HCT116 (cell line): Measurements from ENCODE around the gene MPPED1. TPM values are rescaled to one million over a fixed set of nuclear protein-coding genes. Genes with fewer than 3 reads are reported as not detected.

Source experiments
- ATAC-seq: fragments of 200-7000 bp; cut with Tn5 transposase; 2 replicates; pipeline ENCODE4 v1.9.1; 2020; ENCODE audit warnings: mild to moderate bottlenecking, moderate library complexity
- BruUV-seq: library from RNA; stranded (reverse); fragments of 400-500 nt; replicated peaks from 2 replicates; lab custom pipeline; 2021; lab: Mats Ljungman, UMichigan
- CTCF ChIA-PET: fragments of 300-600 bp; sonication (Branson Sonifier 250); formaldehyde crosslinking; loops from one replicate; lab custom pipeline; 2021; ENCODE audit warnings: antibody characterized with exemption; lab: Charles Lee
- POLR2A ChIA-PET: fragments of 300-600, 350-600 bp; sonication (Branson Sonifier 250); formaldehyde crosslinking; loops from one replicate; lab custom pipeline; 2021; ENCODE audit warnings: antibody characterized with exemption; lab: Charles Lee
- RAD21 ChIA-PET, 2 experiments: fragments of 300-600 bp; sonication (Branson Sonifier 250); formaldehyde crosslinking; loops; one replicate each; lab custom pipeline; 2023; ENCODE audit warnings: low total read pairs in 2 of 2; ENCODE audit not compliant: uncharacterized antibody in 2 of 2, unreplicated experiment in 2 of 2, low non-redundant PET in 1 of 2; lab: Charles Lee
- DNase-seq: peaks from one replicate; pipeline ENCODE4 v3.0.0-alpha.2; 2010; ENCODE audit warnings: low read depth, low spot score
- H2AFZ ChIP-seq: fragments of 200-600 bp; shearing (Covaris generic), sonication (generic); 2 replicates; pipeline ENCODE4 v1.6.1; 2017; ENCODE audit warnings: low read depth, mixed run types, mixed read lengths, antibody characterized with exemption, low read length; ENCODE audit not compliant: poor library complexity, severe bottlenecking
- H3K27ac ChIP-seq: 2 replicates; pipeline ENCODE4 v1.5.1; 2012; ENCODE audit warnings: low read depth, low read length
- H3K27me3 ChIP-seq: fragments of 200-600 bp; sonication (generic); 2 replicates; pipeline ENCODE4 v1.6.1; 2016; ENCODE audit warnings: mixed run types, low read length, mixed read lengths; ENCODE audit not compliant: insufficient read depth
- H3K36me3 ChIP-seq, 2 experiments: fragments of 200-500 bp in 1 of 2; fragments of 200-600 bp in 1 of 2; sonication (Bioruptor generic) in 1 of 2; sonication (generic) in 1 of 2; 2 replicates each; pipeline versions ENCODE4 v1.5.1 to v1.6.1; 2014 to 2016; ENCODE audit warnings: low read length in 2 of 2, inconsistent platforms in 1 of 2, mixed read lengths in 1 of 2, mixed run types in 1 of 2; ENCODE audit not compliant: insufficient read depth in 2 of 2, control insufficient read depth in 1 of 2
- H3K4me1 ChIP-seq, 2 experiments: fragments of 200-600 bp in 1 of 2; sonication (generic) in 1 of 2; 2 replicates each; pipeline versions ENCODE4 v1.5.1 to v1.6.1; 2012 to 2017; ENCODE audit warnings: low read length in 2 of 2, inconsistent platforms in 1 of 2, mild to moderate bottlenecking in 1 of 2, mixed read lengths in 1 of 2, mixed run types in 1 of 2, moderate library complexity in 1 of 2; ENCODE audit not compliant: insufficient read depth in 2 of 2, control insufficient read depth in 1 of 2
- H3K4me2 ChIP-seq: fragments of 200-600 bp; sonication (generic); 2 replicates; pipeline ENCODE4 v1.6.1; 2017; ENCODE audit warnings: mixed run types, low read length, mixed read lengths
- H3K4me3 ChIP-seq, 2 experiments: fragments of 200-600 bp in 1 of 2; sonication (generic) in 1 of 2; replicated peaks in 1 of 2; 2 replicates each; pipeline ENCODE4 v1.5.1; 2011 to 2016; ENCODE audit warnings: low read length in 2 of 2, control low read depth in 1 of 2, low read depth in 1 of 2, mild to moderate bottlenecking in 1 of 2, mixed read lengths in 1 of 2, mixed run types in 1 of 2
- H3K79me2 ChIP-seq: fragments of 200-600 bp; sonication (generic); 2 replicates; pipeline ENCODE4 v1.6.1; 2017; ENCODE audit warnings: mild to moderate bottlenecking, mixed run types, low read length, moderate library complexity, mixed read lengths; ENCODE audit not compliant: insufficient read depth
- H3K9ac ChIP-seq: fragments of 200-600 bp; sonication (generic); 2 replicates; pipeline ENCODE4 v1.6.1; 2016; ENCODE audit warnings: low read length, mixed read lengths
- H3K9me2 ChIP-seq: fragments of 200-600 bp; sonication (generic), shearing (Covaris generic); 2 replicates; pipeline ENCODE4 v1.6.1; 2017; ENCODE audit warnings: mixed run types, mild to moderate bottlenecking, moderate library complexity; ENCODE audit not compliant: insufficient read depth
- H3K9me3 ChIP-seq, 2 experiments: fragments of 200-500 bp in 1 of 2; fragments of 200-600 bp in 1 of 2; sonication (Bioruptor generic) in 1 of 2; sonication (generic) in 1 of 2; 2 replicates each; pipeline ENCODE4 v1.6.1; 2014 to 2017; ENCODE audit warnings: low read length in 2 of 2, mixed read lengths in 2 of 2, inconsistent platforms in 1 of 2, low read depth in 1 of 2, mild to moderate bottlenecking in 1 of 2, mixed run types in 1 of 2, moderate library complexity in 1 of 2; ENCODE audit not compliant: control insufficient read depth in 1 of 2, insufficient read depth in 1 of 2
- H4K20me1 ChIP-seq: fragments of 200-600 bp; sonication (generic), shearing (Covaris generic); 2 replicates; pipeline ENCODE4 v1.6.1; 2017; ENCODE audit warnings: mixed run types, mild to moderate bottlenecking, moderate library complexity; ENCODE audit not compliant: insufficient read depth
- CBX3 ChIP-seq: IDR thresholded peaks from 2 replicates; pipeline ENCODE4 v1.6.1; 2012; ENCODE audit warnings: low read depth
- EGR1 ChIP-seq: IDR thresholded peaks from 2 replicates; pipeline ENCODE4 v1.6.1; 2012; ENCODE audit warnings: low read depth
- ELF1 ChIP-seq: IDR thresholded peaks from 2 replicates; pipeline ENCODE4 v1.6.1; 2012; ENCODE audit warnings: low read depth, borderline replicate concordance
- EZH2 ChIP-seq: fragments of 200-600 bp; sonication (generic); IDR thresholded peaks from 2 replicates; pipeline ENCODE4 v1.6.1; 2017; ENCODE audit warnings: antibody characterized with exemption, mixed run types
- EZH2phosphoT487 ChIP-seq: fragments of 200-600 bp; IDR thresholded peaks from 2 replicates; pipeline ENCODE4 v1.6.1; 2018; ENCODE audit warnings: antibody characterized with exemption, borderline replicate concordance
- FOSL1 ChIP-seq: IDR thresholded peaks from 2 replicates; pipeline ENCODE4 v1.6.1; 2012; ENCODE audit warnings: low read depth
- JUND ChIP-seq: IDR thresholded peaks from 2 replicates; pipeline ENCODE4 v1.6.1; 2012
- POLR2A ChIP-seq: IDR thresholded peaks from 2 replicates; pipeline ENCODE4 v1.7.0; 2011; ENCODE audit warnings: borderline replicate concordance; ENCODE audit not compliant: insufficient read depth, insufficient read length; ENCODE audit errors: extremely low read depth
- POLR2AphosphoS5 ChIP-seq: IDR thresholded peaks from 2 replicates; pipeline ENCODE4 v1.6.1; 2011; ENCODE audit warnings: mild to moderate bottlenecking, low read depth, low read length, moderate library complexity
- SIN3A ChIP-seq: IDR thresholded peaks from 2 replicates; pipeline ENCODE4 v1.6.1; 2012; ENCODE audit warnings: low read depth
- SRF ChIP-seq: IDR thresholded peaks from 2 replicates; pipeline ENCODE4 v1.6.1; 2012; ENCODE audit warnings: low read depth
- TCF7L2 ChIP-seq: IDR thresholded peaks from 2 replicates; pipeline ENCODE4 v1.7.0; 2011; ENCODE audit warnings: borderline replicate concordance, inconsistent platforms; ENCODE audit not compliant: insufficient read depth, insufficient read length; ENCODE audit errors: extremely low read depth
- YY1 ChIP-seq: IDR thresholded peaks from 2 replicates; pipeline ENCODE4 v1.6.1; 2011; ENCODE audit warnings: low read length, low read depth, moderate library complexity, mild to moderate bottlenecking; ENCODE audit not compliant: insufficient replicate concordance; ENCODE audit errors: extremely low read depth
- ZBTB33 ChIP-seq: IDR thresholded peaks from 2 replicates; pipeline ENCODE4 v1.6.1; 2011; ENCODE audit warnings: mild to moderate bottlenecking, low read length, moderate library complexity; ENCODE audit not compliant: insufficient replicate concordance; ENCODE audit errors: extremely low read depth
- ZNF274 ChIP-seq: fragments of 200-500 bp; sonication (Bioruptor generic); IDR thresholded peaks from 2 replicates; pipeline ENCODE4 v1.6.1; 2014; ENCODE audit warnings: mild to moderate bottlenecking, low read depth, low read length, inconsistent platforms
- intact Hi-C: fragments of 100-400 bp; cut with micrococcal nuclease; formaldehyde crosslinking; loops from 2 replicates; pipeline ENCODE4 v1.10.0; 2022
- total RNA-seq: library from RNA; stranded (reverse); gene quantifications from one replicate; pipeline ENCODE4 v1.2.1, GENCODE V29; 2021; ENCODE audit not compliant: unreplicated experiment
- TF ChIP-seq, protein P1 (sequence below): IDR thresholded peaks from 2 replicates; pipeline ENCODE4 v1.6.1; 2012
- TF ChIP-seq, protein P2 (sequence below): IDR thresholded peaks from 2 replicates; pipeline ENCODE4 v1.6.1; 2012

The MPPED1 gene
- total RNA-seq, 1 experiment from 2014 or later = not detected

DNA sequence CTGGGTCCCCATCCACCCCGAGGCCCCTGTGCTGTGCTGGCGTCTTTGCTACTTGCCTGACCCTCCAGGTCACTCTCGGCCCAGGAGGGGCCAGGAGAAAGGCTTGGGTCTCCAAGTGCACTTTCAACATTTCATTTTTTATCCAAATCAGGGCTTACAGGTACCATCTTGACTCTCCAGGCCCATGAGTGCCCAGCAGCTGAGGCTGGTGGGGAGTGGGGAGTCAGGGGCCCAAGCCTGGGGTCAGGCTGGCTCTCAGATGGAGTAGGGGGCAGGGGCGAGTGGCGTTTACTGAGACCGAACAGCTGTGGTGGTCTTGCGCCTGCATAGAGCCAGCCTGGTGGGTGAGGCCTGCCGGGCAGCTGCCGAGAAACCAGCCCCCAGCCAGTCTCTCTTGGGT, 61.6 kb downstream of the MPPED1 start:
- Histone ChIP-seq H3K27me3 (peaks cover 39% of the 10 kb centered on the region), H3K27ac (no peak overlapping the region), H4K20me1 (no peaks in the 10 kb centered on the region), H2AFZ (no peak overlapping the region), H3K9ac (no peak overlapping the region), H3K4me3 (no peak overlapping the region), H3K9me2 (no peaks in the 10 kb centered on the region), H3K9me3 (no peaks in the 10 kb centered on the region), H3K79me2 (no peaks in the 10 kb centered on the region), H3K4me2 (no peak overlapping the region), H3K36me3 (no peaks in the 10 kb centered on the region), H3K4me1 (no peaks in the 10 kb centered on the region)
- ATAC-seq (no peak), DNase-seq (no peak)
- BruUV-seq = no TSS peak
- ChIA-PET RAD21 (no interaction called here), POLR2A (no interaction called here), CTCF (no interaction called here)
- TF ChIP-seq POLR2AphosphoS5 (no peak), EZH2phosphoT487 (no peak), SRF (no peak), SIN3A (no peak), POLR2A (no peak), YY1 (no peak)
- TF ChIP-seq, protein P1, sequence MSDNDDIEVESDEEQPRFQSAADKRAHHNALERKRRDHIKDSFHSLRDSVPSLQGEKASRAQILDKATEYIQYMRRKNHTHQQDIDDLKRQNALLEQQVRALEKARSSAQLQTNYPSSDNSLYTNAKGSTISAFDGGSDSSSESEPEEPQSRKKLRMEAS = no peak
- intact Hi-C loops = no loop called here

DNA sequence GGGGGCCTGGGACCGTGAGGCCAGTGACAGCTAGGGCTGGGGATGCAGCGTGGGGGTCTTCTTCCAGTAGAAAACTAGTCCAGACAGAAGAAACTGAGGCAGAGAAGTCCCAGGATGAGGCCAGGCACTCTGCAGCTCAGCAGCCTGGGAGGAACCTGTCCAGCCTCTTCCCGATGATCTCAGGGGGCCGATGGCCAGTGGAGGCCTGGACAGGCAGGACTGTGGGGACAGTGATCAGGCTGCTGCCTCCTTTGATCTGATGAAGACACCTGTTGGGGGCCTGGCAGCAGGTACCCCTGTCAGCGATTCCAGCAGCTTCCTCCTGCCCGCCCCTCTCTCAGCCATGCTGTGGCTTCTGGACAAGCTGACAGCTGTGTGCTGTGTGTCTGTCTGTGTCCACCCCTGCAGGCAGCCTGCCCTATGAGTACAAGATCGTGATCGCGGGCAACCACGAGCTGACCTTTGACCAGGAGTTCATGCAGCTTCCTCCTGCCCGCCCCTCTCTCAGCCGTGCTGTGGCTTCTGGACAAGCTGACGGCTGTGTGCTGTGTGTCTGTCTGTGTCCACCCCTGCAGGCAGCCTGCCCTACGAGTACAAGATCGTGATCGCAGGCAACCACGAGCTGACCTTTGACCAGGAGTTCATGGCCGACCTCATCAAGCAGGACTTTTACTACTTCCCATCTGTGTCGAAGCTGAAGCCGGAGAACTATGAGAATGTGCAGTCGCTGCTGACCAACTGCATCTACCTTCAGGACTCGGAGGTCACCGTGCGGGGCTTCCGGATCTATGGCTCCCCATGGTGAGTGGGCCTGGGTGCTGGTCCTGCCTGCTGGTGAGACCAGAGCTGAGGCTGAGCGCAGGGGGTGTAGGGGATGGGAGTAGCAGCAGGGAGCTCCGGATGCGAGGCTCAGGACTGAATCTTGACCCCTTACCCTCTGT, 62.6 kb downstream of the MPPED1 start:
- peaks cover 29% of the 10 kb centered on the region for H3K27me3 ChIP-seq
- POLR2A ChIA-PET = no interaction called here

More for the DNA sequence above, 62.6 kb downstream of the MPPED1 start:
- no TSS peak for BruUV-seq
- RAD21 ChIA-PET = no interaction called here
- no peak for TF ChIP-seq ZNF274
- no peak for TF ChIP-seq EGR1
- TF ChIP-seq, protein P1 = no peak
- TF ChIP-seq CBX3 = no peak
- TF ChIP-seq ZBTB33 = no peak
- TF ChIP-seq POLR2AphosphoS5 = no peak
- TF ChIP-seq POLR2A = no peak
- no peak for TF ChIP-seq JUND
- no peak for TF ChIP-seq EZH2
- TF ChIP-seq TCF7L2 = no peak
- TF ChIP-seq ELF1 = no peak
- no peak for TF ChIP-seq FOSL1
- TF ChIP-seq, protein P2, sequence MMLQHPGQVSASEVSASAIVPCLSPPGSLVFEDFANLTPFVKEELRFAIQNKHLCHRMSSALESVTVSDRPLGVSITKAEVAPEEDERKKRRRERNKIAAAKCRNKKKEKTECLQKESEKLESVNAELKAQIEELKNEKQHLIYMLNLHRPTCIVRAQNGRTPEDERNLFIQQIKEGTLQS = no peak
- TF ChIP-seq SIN3A = no peak
- H3K9me2 ChIP-seq = no peaks in the 10 kb centered on the region
- no peaks in the 10 kb centered on the region for H3K9me3 ChIP-seq
- no peak overlapping the region for H3K9ac ChIP-seq
- no peak overlapping the region for H2AFZ ChIP-seq
- no peak overlapping the region for H3K4me3 ChIP-seq
- H3K4me2 ChIP-seq = no peak overlapping the region
- H4K20me1 ChIP-seq = no peaks in the 10 kb centered on the region
- intact Hi-C loops = no loop called here
- no peak overlapping the region for H3K27ac ChIP-seq
- H3K4me1 ChIP-seq = no peaks in the 10 kb centered on the region
- ATAC-seq (no peak), DNase-seq (no peak)
- no peaks in the 10 kb centered on the region for H3K36me3 ChIP-seq
- CTCF ChIA-PET = no interaction called here
- H3K79me2 ChIP-seq = no peaks in the 10 kb centered on the region
